Mesenchymal stem cell (in vitro differentiated cells and primary cell): ENCODE results near the gene MEF2C.

Experiments used
- DNase-seq: peaks from one replicate; pipeline ENCODE4 v3.0.0-alpha.2; 2013
- H2AFZ ChIP-seq: one replicate; pipeline ENCODE4 v1.6.1; 2013; ENCODE audit warnings: low read depth, mild to moderate bottlenecking, control low read depth, inconsistent platforms, low read length, moderate library complexity
- H2AK5ac ChIP-seq: 2 replicates; pipeline ENCODE4 v1.6.1; 2013; ENCODE audit warnings: low read length, moderate library complexity, mild to moderate bottlenecking, inconsistent platforms; ENCODE audit not compliant: severe bottlenecking
- H2BK120ac ChIP-seq: one replicate; pipeline ENCODE4 v1.6.1; 2013; ENCODE audit warnings: low read depth, mild to moderate bottlenecking, inconsistent platforms, low read length, moderate library complexity
- H2BK12ac ChIP-seq, 2 experiments: one replicate each; pipeline ENCODE4 v1.6.1; 2013; ENCODE audit warnings: inconsistent platforms in 2 of 2, low read length in 2 of 2, mild to moderate bottlenecking in 2 of 2, moderate library complexity in 2 of 2, control low read depth in 1 of 2
- H2BK15ac ChIP-seq: one replicate; pipeline ENCODE4 v1.6.1; 2013; ENCODE audit warnings: mild to moderate bottlenecking, low read depth, inconsistent platforms; ENCODE audit not compliant: poor library complexity, severe bottlenecking
- H2BK5ac ChIP-seq: 2 replicates; pipeline ENCODE4 v1.6.1; 2013; ENCODE audit warnings: low read depth, mild to moderate bottlenecking, low read length, control low read depth, inconsistent platforms; ENCODE audit not compliant: poor library complexity, severe bottlenecking
- H3K14ac ChIP-seq, 2 experiments: one replicate each; pipeline ENCODE4 v1.6.1; 2013; ENCODE audit warnings: inconsistent platforms in 2 of 2, low read length in 2 of 2, control low read depth in 1 of 2, mild to moderate bottlenecking in 1 of 2, moderate library complexity in 1 of 2
- H3K18ac ChIP-seq, 2 experiments: one replicate each; pipeline ENCODE4 v1.6.1; 2013; ENCODE audit warnings: inconsistent platforms in 2 of 2, low read length in 2 of 2, control low read depth in 1 of 2, low read depth in 1 of 2, mild to moderate bottlenecking in 1 of 2
- H3K23ac ChIP-seq, 2 experiments: one replicate each; pipeline ENCODE4 v1.6.1; 2013; ENCODE audit warnings: inconsistent platforms in 2 of 2, low read length in 2 of 2, mild to moderate bottlenecking in 2 of 2, moderate library complexity in 2 of 2, control low read depth in 1 of 2
- H3K27ac ChIP-seq: 2 replicates; pipeline ENCODE4 v1.5.1; 2013; ENCODE audit warnings: mild to moderate bottlenecking, moderate library complexity, low read length, control low read depth, inconsistent platforms; ENCODE audit not compliant: poor library complexity, severe bottlenecking
- H3K27me3 ChIP-seq, 2 experiments: 2 replicates each; pipeline versions ENCODE4 v1.6.1 to v1.7.0; 2013; ENCODE audit warnings: low read length in 2 of 2, mild to moderate bottlenecking in 2 of 2, moderate library complexity in 2 of 2, control low read depth in 1 of 2, inconsistent platforms in 1 of 2; ENCODE audit not compliant: control insufficient read depth in 1 of 2, insufficient read depth in 1 of 2
- H3K36me3 ChIP-seq, 2 experiments: 2 replicates each; pipeline versions ENCODE4 v1.6.1 to v1.7.0; 2013; ENCODE audit warnings: low read length in 2 of 2, control low read depth in 1 of 2, inconsistent platforms in 1 of 2, low read depth in 1 of 2, mild to moderate bottlenecking in 1 of 2; ENCODE audit not compliant: insufficient read depth in 2 of 2, control insufficient read depth in 1 of 2
- H3K4ac ChIP-seq, 2 experiments: one replicate each; pipeline ENCODE4 v1.6.1; 2013; ENCODE audit warnings: inconsistent platforms in 2 of 2, low read length in 2 of 2, mild to moderate bottlenecking in 2 of 2, moderate library complexity in 2 of 2, control low read depth in 1 of 2, low read depth in 1 of 2
- H3K4me1 ChIP-seq: 2 replicates; pipeline ENCODE4 v1.6.1; 2013; ENCODE audit warnings: low read depth, low read length, control low read depth; ENCODE audit not compliant: control insufficient read depth, insufficient read depth
- H3K4me2 ChIP-seq: 2 replicates; pipeline ENCODE4 v1.6.1; 2013; ENCODE audit warnings: low read length, mild to moderate bottlenecking, inconsistent platforms; ENCODE audit not compliant: poor library complexity, severe bottlenecking
- H3K4me3 ChIP-seq, 2 experiments: 2 replicates each; pipeline versions ENCODE4 v1.5.1 to v1.7.0; 2013; ENCODE audit warnings: low read length in 2 of 2, mild to moderate bottlenecking in 2 of 2, control low read depth in 1 of 2, low read depth in 1 of 2; ENCODE audit not compliant: insufficient read depth in 1 of 2
- H3K79me1 ChIP-seq: replicated peaks from 2 replicates; pipeline ENCODE4 v1.6.1; 2013; ENCODE audit warnings: mild to moderate bottlenecking, control low read depth, low read length, inconsistent platforms; ENCODE audit not compliant: poor library complexity, severe bottlenecking
- H3K9ac ChIP-seq: 2 replicates; pipeline ENCODE4 v1.7.0; 2013; ENCODE audit warnings: mild to moderate bottlenecking, low read length, moderate library complexity
- H3K9me3 ChIP-seq: 2 replicates; pipeline ENCODE4 v1.7.0; 2013; ENCODE audit warnings: mild to moderate bottlenecking, low read length; ENCODE audit not compliant: control insufficient read depth
- H4K8ac ChIP-seq: one replicate; pipeline ENCODE4 v1.6.1; 2013; ENCODE audit warnings: inconsistent platforms, mild to moderate bottlenecking, low read length, moderate library complexity
- H4K91ac ChIP-seq: one replicate; pipeline ENCODE4 v1.6.1; 2013; ENCODE audit warnings: mild to moderate bottlenecking, low read length, inconsistent platforms
- WGBS: methylation state at CpG from one replicate; pipeline ENCODE4 v1.1.7; 2013; ENCODE audit warnings: mixed read lengths; 5-methylcytosine and 5-hydroxymethylcytosine counted together

MEF2C gene

GRCh38 chr5:88708021-88708420 lies 175.0 kb downstream of the MEF2C start:
- WGBS, result 100% methylated on average over 1 of the region's 1 CpG
- H3K4me1 ChIP-seq, result no peaks in the 10 kb centered on the region

GRCh38 chr5:88707216-88707965 lies 175.6 kb downstream of the MEF2C start:
- H3K27ac ChIP-seq, result no peak overlapping the region
- H3K4me2 ChIP-seq, result no peak overlapping the region
- no peak for DNase-seq
- no peak overlapping the region for H3K18ac ChIP-seq
- no peak overlapping the region for H3K23ac ChIP-seq
- peaks cover 6 to 9% of the 10 kb centered on the region in 2 experiments for H3K27me3 ChIP-seq
- 51% methylated on average over 4 of the region's 4 CpGs for WGBS
- no peak overlapping the region for H3K9ac ChIP-seq
- no peak overlapping the region for H2AFZ ChIP-seq
- H2BK12ac ChIP-seq, result no peak overlapping the region
- H3K14ac ChIP-seq, result no peak overlapping the region
- H3K79me1 ChIP-seq, result no peaks in the 10 kb centered on the region
- H2BK15ac ChIP-seq, result no peak overlapping the region
- H3K4ac ChIP-seq, result no peak overlapping the region
- H3K4me3 ChIP-seq, result no peak overlapping the region
- H3K36me3 ChIP-seq, result no peaks in the 10 kb centered on the region
- no peak overlapping the region for H4K91ac ChIP-seq
- no peak overlapping the region for H2BK120ac ChIP-seq
- no peaks in the 10 kb centered on the region for H3K4me1 ChIP-seq
- H2BK5ac ChIP-seq, result no peak overlapping the region
- H4K8ac ChIP-seq, result no peak overlapping the region
- H2AK5ac ChIP-seq, result no peak overlapping the region
- no peaks in the 10 kb centered on the region for H3K9me3 ChIP-seq

More at GRCh38 chr5:88708021-88708420, 175.0 kb downstream of the MEF2C start:
- no peak overlapping the region for H2BK12ac ChIP-seq
- no peak overlapping the region for H2BK120ac ChIP-seq
- no peak overlapping the region for H3K14ac ChIP-seq
- H4K8ac ChIP-seq, result no peak overlapping the region
- no peak overlapping the region for H3K23ac ChIP-seq
- no peak overlapping the region for H3K4me3 ChIP-seq
- H3K4me2 ChIP-seq, result no peak overlapping the region
- H2BK5ac ChIP-seq, result no peak overlapping the region
- H2AFZ ChIP-seq, result no peak overlapping the region
- no peak for DNase-seq
- H2AK5ac ChIP-seq, result no peak overlapping the region
- no peak overlapping the region for H2BK15ac ChIP-seq
- no peak overlapping the region for H4K91ac ChIP-seq
- H3K36me3 ChIP-seq, result no peaks in the 10 kb centered on the region
- H3K9ac ChIP-seq, result no peak overlapping the region
- no peaks in the 10 kb centered on the region for H3K9me3 ChIP-seq
- no peak overlapping the region for H3K4ac ChIP-seq
- no peaks in the 10 kb centered on the region for H3K79me1 ChIP-seq
- H3K27me3 ChIP-seq, result peaks cover 4 to 8% of the 10 kb centered on the region in 2 experiments
- H3K18ac ChIP-seq, result no peak overlapping the region
- H3K27ac ChIP-seq, result no peak overlapping the region

GRCh38 chr5:88702332-88702731 lies 180.7 kb downstream of the MEF2C start:
- no peak overlapping the region for H3K27ac ChIP-seq
- H4K91ac ChIP-seq, result no peak overlapping the region
- H2BK120ac ChIP-seq, result no peak overlapping the region
- no peaks in the 10 kb centered on the region for H3K9me3 ChIP-seq
- H2BK15ac ChIP-seq, result no peak overlapping the region
- H3K4me3 ChIP-seq, result no peak overlapping the region
- H3K23ac ChIP-seq, result no peak overlapping the region
- WGBS, result 70% methylated on average over 3 of the region's 4 CpGs
- H2AFZ ChIP-seq, result no peak overlapping the region
- H3K79me1 ChIP-seq, result no peaks in the 10 kb centered on the region
- no peak overlapping the region for H2AK5ac ChIP-seq
- no peak overlapping the region for H3K9ac ChIP-seq
- H3K4me2 ChIP-seq, result no peak overlapping the region
- no peaks in the 10 kb centered on the region for H3K4me1 ChIP-seq
- no peak for DNase-seq
- H4K8ac ChIP-seq, result no peak overlapping the region
- no peak overlapping the region for H2BK5ac ChIP-seq
- no peaks in the 10 kb centered on the region for H3K36me3 ChIP-seq
- no peak overlapping the region for H3K4ac ChIP-seq
- peaks cover 38 to 43% of the 10 kb centered on the region in 2 experiments for H3K27me3 ChIP-seq
- no peak overlapping the region for H2BK12ac ChIP-seq
- H3K18ac ChIP-seq, result no peak overlapping the region
- H3K14ac ChIP-seq, result no peak overlapping the region

GRCh38 chr5:88700121-88700520 lies 182.9 kb downstream of the MEF2C start:
- H2BK15ac ChIP-seq, result no peak overlapping the region
- H3K4ac ChIP-seq, result no peak overlapping the region
- H2AK5ac ChIP-seq, result no peak overlapping the region
- H3K14ac ChIP-seq, result no peak overlapping the region
- H3K9me3 ChIP-seq, result no peaks in the 10 kb centered on the region
- H3K18ac ChIP-seq, result no peak overlapping the region
- peaks cover 3% of the 10 kb centered on the region for H3K4me1 ChIP-seq
- peaks cover 46 to 65% of the 10 kb centered on the region in 2 experiments for H3K27me3 ChIP-seq
- H2BK12ac ChIP-seq, result no peak overlapping the region
- no peak overlapping the region for H4K8ac ChIP-seq
- H3K23ac ChIP-seq, result no peak overlapping the region
- H4K91ac ChIP-seq, result no peak overlapping the region
- no peak overlapping the region for H2BK5ac ChIP-seq
- no peak overlapping the region for H3K4me3 ChIP-seq
- no peak overlapping the region for H3K9ac ChIP-seq
- no peaks in the 10 kb centered on the region for H3K36me3 ChIP-seq
- no peak for DNase-seq
- H2AFZ ChIP-seq, result no peak overlapping the region
- no peak overlapping the region for H3K27ac ChIP-seq
- no peak overlapping the region for H2BK120ac ChIP-seq
- H3K79me1 ChIP-seq, result no peaks in the 10 kb centered on the region
- H3K4me2 ChIP-seq, result no peak overlapping the region
